Stomach (tissue), 9 donors: Measurements from ENCODE around the gene EAF1. TPM values are rescaled to one million over a fixed set of nuclear protein-coding genes. Genes with fewer than 3 reads are reported as not detected.

Experiments
- DNase-seq, 2 donors: peaks; one replicate each; pipeline versions ENCODE4 v3.0.0 to v3.0.0-alpha.2; 2013 to 2019
- H3K27ac ChIP-seq, 5 donors: fragments of 200-600 bp in 4 of 5; sonication (generic) in 4 of 5; one replicate each; pipeline ENCODE4 v1.5.1; 2013 to 2019; ENCODE audit warnings: mild to moderate bottlenecking in 1 of 5, moderate library complexity in 1 of 5
- H3K27me3 ChIP-seq, 3 donors: fragments of 200-600 bp; sonication (generic); one replicate each; pipeline ENCODE4 v1.5.1; 2017 to 2019; ENCODE audit warnings: mixed run types in 1 of 3
- H3K36me3 ChIP-seq, 4 donors: fragments of 200-600 bp; sonication (generic); 1 replicate in 3 of 4; 2 replicates in 1 of 4; pipeline ENCODE4 v1.5.1; 2016 to 2019
- H3K4me1 ChIP-seq, 4 donors: fragments of 200-600 bp; sonication (generic); one replicate each; pipeline ENCODE4 v1.5.1; 2016 to 2019
- H3K4me3 ChIP-seq, 4 donors: fragments of 200-600 bp; sonication (generic) in 3 of 4; one replicate each; pipeline ENCODE4 v1.5.1; 2016 to 2019; ENCODE audit warnings: mild to moderate bottlenecking in 1 of 4
- H3K9me3 ChIP-seq, 4 donors: fragments of 200-600 bp; sonication (generic); one replicate each; pipeline ENCODE4 v1.5.1; 2016 to 2019
- EP300 ChIP-seq: sonication (generic); formaldehyde crosslinking; IDR thresholded peaks from one replicate; pipeline ENCODE4 v1.6.1; 2017; ENCODE audit warnings: antibody characterized with exemption
- POLR2A ChIP-seq, 4 donors: fragments of 450-650 bp; IDR thresholded peaks; one replicate each; pipeline ENCODE4 v1.6.1; 2016; ENCODE audit warnings: antibody characterized with exemption in 4 of 4, control low read depth in 2 of 4, mild to moderate bottlenecking in 1 of 4, moderate library complexity in 1 of 4
- POLR2AphosphoS5 ChIP-seq, 3 donors: sonication (generic); formaldehyde crosslinking; IDR thresholded peaks; one replicate each; pipeline ENCODE4 v1.6.1; 2016; ENCODE audit warnings: antibody characterized with exemption in 3 of 3
- WGBS, 5 donors: extraction: QIAGEN DNeasy Blood & Tissue Kit in 3 of 5; methylation state at CpG; one replicate each; pipeline versions ENCODE4 v1.1.5 to v1.1.7; 2013 to 2018; 5-methylcytosine and 5-hydroxymethylcytosine counted together
- intact Hi-C: fragments of 100-400 bp; cut with DNase I; formaldehyde crosslinking; loops from one replicate; pipeline ENCODE4 v1.15.1; 2023; ENCODE audit warnings: low total_unique reads
- polyA plus RNA-seq, 3 donors: library from polyadenylated mRNA; stranded (reverse); fragments of 200-250 nt; gene quantifications; one replicate each; pipeline ENCODE4 v1.2.3, GENCODE V29; 2013
- total RNA-seq, 5 donors: library from RNA; depleted of rRNA; stranded (reverse); fragments of >200 nt; gene quantifications; one replicate each; pipeline versions ENCODE4 v1.1.0 to v1.2.3, GENCODE V29; 2014 to 2016
- TF ChIP-seq, protein P1 (sequence below), 7 experiments: fragments of 450-650 bp in 4 of 7; fragments of 200-600 bp in 3 of 7; sonication (generic) in 3 of 7; IDR thresholded peaks; one replicate each; pipeline ENCODE4 v1.5.1; 2016 to 2019; ENCODE audit warnings: antibody characterized with exemption in 7 of 7, control low read depth in 2 of 7, mild to moderate bottlenecking in 1 of 7
- donor health status: healthy with polysubstance abuse.
- donor health status: Bipolar disorder and iron deficiency.
- donor health status: healthy.

The EAF1 gene
- total and polyA plus RNA-seq, 8 donors, result 1.8 to 62.9 (median 15.9) TPM

DNA sequence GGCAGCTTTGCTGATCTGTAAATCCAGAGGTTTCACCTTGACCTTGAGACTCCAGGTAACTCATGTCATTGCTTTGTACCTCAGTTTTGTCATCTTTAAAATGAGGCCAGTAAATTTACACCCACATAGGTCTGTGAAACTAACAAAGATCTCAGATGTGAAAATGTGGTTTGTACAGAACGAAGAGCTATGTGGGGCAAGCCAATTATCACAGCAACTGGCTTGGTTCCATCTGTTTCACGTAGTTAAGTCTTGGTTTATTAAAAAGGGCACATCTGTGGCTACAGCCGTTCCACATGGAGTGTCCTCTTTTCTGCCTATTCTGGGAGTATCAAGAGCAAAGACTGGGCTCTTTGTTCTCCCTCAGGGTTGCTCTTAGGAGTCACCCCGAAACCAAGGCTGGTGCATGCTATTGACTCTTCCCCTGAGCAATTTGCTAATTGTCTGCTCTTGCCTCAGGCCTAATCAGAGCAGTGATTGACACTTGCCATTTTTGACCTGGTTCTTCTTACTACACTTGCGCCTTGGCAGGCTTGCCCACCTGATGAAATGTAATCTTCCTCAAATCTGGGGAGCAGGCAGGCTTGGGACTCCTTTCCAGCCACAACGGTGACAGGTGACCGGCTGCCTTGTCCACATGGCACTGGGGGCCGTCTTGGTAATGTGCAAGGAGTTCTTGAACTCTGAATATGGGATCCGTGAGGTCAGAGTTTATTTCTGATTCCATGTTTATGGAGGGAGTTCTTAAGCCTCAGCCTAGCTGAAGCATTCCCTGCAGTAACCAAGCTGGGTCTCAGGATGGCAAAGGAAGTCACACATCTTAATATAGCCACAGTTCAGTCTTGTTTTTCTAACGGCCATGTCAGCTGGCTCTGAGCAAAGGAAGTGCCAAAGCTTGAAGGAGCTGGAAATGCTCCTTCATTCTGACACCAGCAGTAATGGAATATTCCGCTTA lies 40.1 kb downstream of the EAF1 start:
- H3K36me3 ChIP-seq, result peaks cover 0 to 6% (median 0%) of the 10 kb centered on the region in 4 donors
- no peak for DNase-seq
- H3K4me1 ChIP-seq, result no peaks in the 10 kb centered on the region
- no peaks in the 10 kb centered on the region for H3K27me3 ChIP-seq
- TF ChIP-seq POLR2AphosphoS5 (IDR thresholded peaks at IDR 0.05) (no peak), EP300 (no peak), POLR2A (IDR thresholded peaks at IDR 0.05) (no peak)
- TF ChIP-seq, protein P1, sequence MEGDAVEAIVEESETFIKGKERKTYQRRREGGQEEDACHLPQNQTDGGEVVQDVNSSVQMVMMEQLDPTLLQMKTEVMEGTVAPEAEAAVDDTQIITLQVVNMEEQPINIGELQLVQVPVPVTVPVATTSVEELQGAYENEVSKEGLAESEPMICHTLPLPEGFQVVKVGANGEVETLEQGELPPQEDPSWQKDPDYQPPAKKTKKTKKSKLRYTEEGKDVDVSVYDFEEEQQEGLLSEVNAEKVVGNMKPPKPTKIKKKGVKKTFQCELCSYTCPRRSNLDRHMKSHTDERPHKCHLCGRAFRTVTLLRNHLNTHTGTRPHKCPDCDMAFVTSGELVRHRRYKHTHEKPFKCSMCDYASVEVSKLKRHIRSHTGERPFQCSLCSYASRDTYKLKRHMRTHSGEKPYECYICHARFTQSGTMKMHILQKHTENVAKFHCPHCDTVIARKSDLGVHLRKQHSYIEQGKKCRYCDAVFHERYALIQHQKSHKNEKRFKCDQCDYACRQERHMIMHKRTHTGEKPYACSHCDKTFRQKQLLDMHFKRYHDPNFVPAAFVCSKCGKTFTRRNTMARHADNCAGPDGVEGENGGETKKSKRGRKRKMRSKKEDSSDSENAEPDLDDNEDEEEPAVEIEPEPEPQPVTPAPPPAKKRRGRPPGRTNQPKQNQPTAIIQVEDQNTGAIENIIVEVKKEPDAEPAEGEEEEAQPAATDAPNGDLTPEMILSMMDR (IDR thresholded peaks at IDR 0.05), result no peak
- intact Hi-C loops, result no loop called here
- WGBS, 5 donors, result 81 to 90% (median 85%) methylated on average over 11 of the region's 11 CpGs
- no peak overlapping the region for H3K27ac ChIP-seq
- H3K4me3 ChIP-seq, result no peak overlapping the region
- no peaks in the 10 kb centered on the region for H3K9me3 ChIP-seq

DNA sequence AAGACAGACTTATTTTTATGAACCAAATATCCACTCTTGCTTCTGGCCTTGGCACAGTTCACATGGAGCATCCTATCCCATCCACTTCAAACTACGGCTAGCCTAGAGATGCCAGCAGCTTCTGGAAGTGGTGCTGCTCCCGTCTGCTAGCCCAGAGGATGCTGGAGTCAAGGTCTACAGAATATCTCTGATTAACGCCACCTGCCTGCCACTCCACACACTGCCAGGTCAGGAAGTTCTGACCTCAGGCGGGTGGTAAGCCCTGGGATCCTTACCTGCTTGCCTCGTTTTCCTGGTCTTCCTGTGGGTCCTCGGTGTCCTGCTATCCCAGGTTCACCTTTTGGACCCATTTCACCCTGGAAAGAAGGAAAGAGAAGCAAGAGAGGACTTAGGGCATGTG lies 42.9 kb downstream of the EAF1 start:
- no peaks in the 10 kb centered on the region for H3K4me1 ChIP-seq
- H3K4me3 ChIP-seq, result no peak overlapping the region
- no peaks in the 10 kb centered on the region for H3K27me3 ChIP-seq
- TF ChIP-seq POLR2AphosphoS5 (IDR thresholded peaks at IDR 0.05) (no peak), EP300 (no peak), POLR2A (IDR thresholded peaks at IDR 0.05) (no peak)
- TF ChIP-seq, protein P1 (IDR thresholded peaks at IDR 0.05), result no peak
- 83 to 90% (median 87%) methylated on average over 6 of the region's 6 CpGs for WGBS, 5 donors
- no peaks in the 10 kb centered on the region for H3K9me3 ChIP-seq
- no peak for DNase-seq
- H3K36me3 ChIP-seq, result peaks cover 0 to 6% (median 0%) of the 10 kb centered on the region in 4 donors
- intact Hi-C loops, result no loop called here
- H3K27ac ChIP-seq, result no peak overlapping the region

DNA sequence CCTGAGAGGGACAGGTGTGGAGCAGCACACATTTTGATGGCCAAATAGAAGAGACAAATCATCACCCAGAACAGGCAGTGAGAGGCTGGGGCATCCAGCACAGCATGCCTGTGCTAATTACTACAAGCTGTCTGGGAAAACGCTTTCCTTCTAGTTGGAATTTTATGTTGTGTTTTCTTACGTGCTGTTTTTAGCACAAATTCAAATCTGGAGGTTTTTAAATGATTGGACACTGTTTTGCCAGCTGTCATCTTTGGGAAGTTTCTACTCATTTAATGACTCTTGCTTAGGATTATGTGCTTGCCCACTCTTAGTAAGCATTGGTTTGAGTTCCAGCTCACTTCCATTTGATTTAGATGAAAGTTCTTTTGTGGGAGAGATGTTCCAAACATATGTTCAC lies 43.5 kb downstream of the EAF1 start:
- H3K27ac ChIP-seq, result no peak overlapping the region
- H3K9me3 ChIP-seq, result no peaks in the 10 kb centered on the region
- 80 to 97% (median 92%) methylated on average over 2 of the region's 2 CpGs for WGBS, 5 donors
- no peaks in the 10 kb centered on the region for H3K4me1 ChIP-seq
- H3K27me3 ChIP-seq, result no peaks in the 10 kb centered on the region
- H3K36me3 ChIP-seq, result peaks cover 0 to 6% (median 0%) of the 10 kb centered on the region in 4 donors
- no peak for DNase-seq
- intact Hi-C loops, result no loop called here
- TF ChIP-seq, protein P1 (IDR thresholded peaks at IDR 0.05), result no peak
- TF ChIP-seq POLR2AphosphoS5 (IDR thresholded peaks at IDR 0.05) (no peak), EP300 (no peak), POLR2A (IDR thresholded peaks at IDR 0.05) (no peak)
- no peak overlapping the region for H3K4me3 ChIP-seq

DNA sequence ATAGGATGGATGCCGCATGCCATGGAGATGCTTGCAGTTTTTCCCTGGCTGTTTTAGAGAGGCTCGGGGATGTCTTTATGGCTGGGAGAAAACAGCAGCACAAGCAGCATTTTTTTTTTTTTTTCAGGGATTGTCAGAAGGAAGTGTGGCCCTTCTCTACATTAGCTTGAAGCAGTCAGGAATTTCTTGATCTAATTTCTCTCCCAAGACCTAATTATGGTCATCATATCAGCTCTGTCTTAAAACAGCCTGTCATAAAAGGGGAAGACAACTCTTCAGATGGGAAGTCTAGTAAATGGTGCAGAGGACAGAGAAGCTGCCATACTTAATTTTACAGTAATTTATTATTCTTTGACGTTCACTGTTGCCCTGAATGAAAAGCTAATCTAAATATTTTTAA lies 44.5 kb downstream of the EAF1 start:
- Histone ChIP-seq H3K36me3 (peaks cover 0 to 6% (median 0%) of the 10 kb centered on the region in 4 donors), H3K27ac (no peak overlapping the region), H3K27me3 (no peaks in the 10 kb centered on the region), H3K9me3 (no peaks in the 10 kb centered on the region), H3K4me3 (no peak overlapping the region), H3K4me1 (no peaks in the 10 kb centered on the region)
- no peak for TF ChIP-seq POLR2AphosphoS5 (IDR thresholded peaks at IDR 0.05)
- no peak for TF ChIP-seq POLR2A (IDR thresholded peaks at IDR 0.05)
- no peak for TF ChIP-seq EP300
- TF ChIP-seq, protein P1 (IDR thresholded peaks at IDR 0.05), result no peak
- no peak for DNase-seq
- 85 to 92% (median 88%) methylated on average over 3 of the region's 3 CpGs for WGBS, 5 donors
- intact Hi-C loops, result no loop called here
